Right ventricle myocardium superior (tissue), 1 donor: Measurements from ENCODE around the gene KHNYN. TPM values are rescaled to one million over a fixed set of nuclear protein-coding genes. Genes with fewer than 3 reads are reported as not detected.

Experiments used
- ATAC-seq: fragments of 200-7000 bp; cut with Tn5 transposase; one replicate; pipeline ENCODE4 v1.9.1; 2020; ENCODE audit warnings: mild to moderate bottlenecking; ENCODE audit not compliant: poor library complexity
- DNase-seq: peaks from one replicate; pipeline ENCODE4 v3.0.0-alpha.2; 2020
- intact Hi-C: fragments of 100-400 bp; cut with DNase I; formaldehyde crosslinking; loops from one replicate; pipeline ENCODE4 v1.11.2; 2022
- total RNA-seq: library from RNA; stranded (reverse); fragmentation: NEBNext Ultra II Directional; extraction: Animal tissue kit (Norgen Biotek cat#: 25700); gene quantifications from one replicate; pipeline ENCODE4 v1.2.1, GENCODE V29; 2021
- donor health status: DM: no; HTN: yes; CAD: no; lungs with severe emphysema.

KHNYN gene
- total RNA-seq, 1 donor from 2014 or later, result 22.5 TPM

GRCh38 chr14:24432259-24433131 lies 2.7 kb downstream of the KHNYN start:
- intact Hi-C loops, result loop anchor here (5.0 kb wide), 1 partner anchor 65 kb away; the partner anchor contains the start of gene NFATC4
- DNase-seq (peak; percentile 44), ATAC-seq (no peak)

GRCh38 chr14:24434036-24434435 lies 4.3 kb downstream of the KHNYN start:
- no peak for ATAC-seq
- intact Hi-C loops, result loop anchor here (5.0 kb wide), 1 partner anchor 67 kb away; the partner anchor contains the start of gene NFATC4
- DNase-seq, result no peak

GRCh38 chr14:24434676-24435075 lies 4.9 kb downstream of the KHNYN start:
- intact Hi-C loops, result loop anchor here (5.0 kb wide), 1 partner anchor 67 kb away; the partner anchor contains the start of gene NFATC4
- no peak for DNase-seq
- no peak for ATAC-seq

GRCh38 chr14:24435192-24435810 lies 5.5 kb downstream of the KHNYN start:
- ATAC-seq (no peak), DNase-seq (no peak)
- intact Hi-C loops, result no loop called here

- ATAC-seq, result no peak
- intact Hi-C loops, result loop anchor here (2.0 kb wide), 1 partner anchor 103 kb away; no protein-coding TSS in a partner anchor
- DNase-seq, result no peak
Measured at GRCh38 chr14:24435998-24436354, 6.2 kb downstream of the KHNYN start.

GRCh38 chr14:24436355-24437019 lies 6.7 kb downstream of the KHNYN start:
- DNase-seq (no peak), ATAC-seq (peak; percentile 51)
- intact Hi-C loops, result loop anchor here (2.0 kb wide), 1 partner anchor 104 kb away; no protein-coding TSS in a partner anchor

- ATAC-seq (no peak), DNase-seq (no peak)
- intact Hi-C loops, result loop anchor here (2.0 kb wide), 1 partner anchor 104 kb away; no protein-coding TSS in a partner anchor
Measured at GRCh38 chr14:24437020-24437735, 7.4 kb downstream of the KHNYN start.

GRCh38 chr14:24437736-24438067 lies 7.9 kb downstream of the KHNYN start:
- no peak for DNase-seq
- intact Hi-C loops, result loop anchor here (2.0 kb wide), 1 partner anchor 105 kb away; no protein-coding TSS in a partner anchor
- no peak for ATAC-seq

- DNase-seq (no peak), ATAC-seq (no peak)
- intact Hi-C loops, result no loop called here
Measured at GRCh38 chr14:24438223-24439097, 8.7 kb downstream of the KHNYN start.

- intact Hi-C loops, result no loop called here
- no peak for DNase-seq
- no peak for ATAC-seq
Measured at GRCh38 chr14:24439257-24439656, 9.5 kb downstream of the KHNYN start.

GRCh38 chr14:24439830-24440605 lies 10.3 kb downstream of the KHNYN start:
- DNase-seq (no peak), ATAC-seq (no peak)
- intact Hi-C loops, result no loop called here

- intact Hi-C loops, result no loop called here
- no peak for ATAC-seq
- no peak for DNase-seq
Measured at GRCh38 chr14:24440606-24441399, 11.0 kb downstream of the KHNYN start.

- ATAC-seq, result no peak
- DNase-seq, result no peak
- intact Hi-C loops, result no loop called here
Measured at GRCh38 chr14:24441485-24441884, 11.7 kb downstream of the KHNYN start.

- DNase-seq (no peak), ATAC-seq (no peak)
- intact Hi-C loops, result no loop called here
Measured at GRCh38 chr14:24441904-24442239, 12.1 kb downstream of the KHNYN start.

- DNase-seq, result peak; percentile 96
- intact Hi-C loops, result no loop called here
- ATAC-seq, result peak; percentile 94
Measured at GRCh38 chr14:24442240-24443052, 12.7 kb downstream of the KHNYN start, which contains the start of gene SDR39U1. SDR39U1 (minus strand) TSS chr14:24442776; CDS start chr14:24442769, 7 bp downstream.
